Brain microvascular endothelial cell (primary cell): ENCODE results near the gene PTGR3.

Source experiments
- DNase-seq: peaks from one replicate; pipeline ENCODE4 v3.0.0-alpha.2; 2020
- H3K27ac ChIP-seq: fragments of 250-450 bp; sonication (Bioruptor Pico); 2 replicates; pipeline ENCODE4 v1.5.1; 2020; ENCODE audit warnings: mild to moderate bottlenecking, moderate library complexity
- H3K27me3 ChIP-seq: fragments of 250-450 bp; sonication (Bioruptor Pico); replicated peaks from 2 replicates; pipeline ENCODE4 v1.5.1; 2020; ENCODE audit warnings: mild to moderate bottlenecking
- H3K36me3 ChIP-seq: fragments of 250-450 bp; sonication (Bioruptor Pico); replicated peaks from 2 replicates; pipeline ENCODE4 v1.5.1; 2020; ENCODE audit warnings: mild to moderate bottlenecking
- H3K4me3 ChIP-seq: 2 replicates; pipeline ENCODE4 v1.5.1; 2011; ENCODE audit warnings: low read depth, mild to moderate bottlenecking, control low read depth, low read length, moderate library complexity
- in situ Hi-C: cut with HindIII; loops from 2 replicates; pipeline ENCODE4 v1.10.0; 2017; ENCODE audit warnings: low sequenced_read_pairs, low pct_ligation_motif_present
- TF ChIP-seq, protein P1 (sequence below): IDR thresholded peaks from 2 replicates; pipeline ENCODE4 v1.5.1; 2011; ENCODE audit warnings: low read depth, mild to moderate bottlenecking, moderate library complexity, low read length, control low read depth, inconsistent platforms; ENCODE audit errors: missing control alignments

Gene PTGR3

DNA sequence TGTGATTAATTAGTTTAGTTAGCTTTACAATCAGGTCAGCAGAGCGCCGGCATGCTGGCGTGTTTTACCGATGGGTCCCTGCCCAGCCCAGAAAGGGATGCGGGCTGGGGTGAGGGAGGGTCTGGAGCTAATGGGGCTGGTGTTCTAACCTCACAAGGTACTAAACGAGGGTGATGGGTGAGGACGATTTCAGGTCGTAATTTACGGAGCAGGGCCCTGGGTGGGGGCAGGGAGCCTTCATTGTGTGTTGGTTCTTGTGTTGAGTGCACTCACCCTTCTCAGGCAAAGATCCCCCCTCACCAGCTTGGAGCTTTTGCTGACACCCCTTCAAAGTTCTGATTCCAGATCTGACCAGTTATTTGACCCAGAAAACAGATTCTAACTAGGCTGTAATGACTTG, 39.5 kb downstream of the PTGR3 start:
- Histone ChIP-seq H3K27ac (no peak overlapping the region), H3K4me3 (no peak overlapping the region), H3K27me3 (no peaks in the 10 kb centered on the region), H3K36me3 (no peaks in the 10 kb centered on the region)
- TF ChIP-seq, protein P1, sequence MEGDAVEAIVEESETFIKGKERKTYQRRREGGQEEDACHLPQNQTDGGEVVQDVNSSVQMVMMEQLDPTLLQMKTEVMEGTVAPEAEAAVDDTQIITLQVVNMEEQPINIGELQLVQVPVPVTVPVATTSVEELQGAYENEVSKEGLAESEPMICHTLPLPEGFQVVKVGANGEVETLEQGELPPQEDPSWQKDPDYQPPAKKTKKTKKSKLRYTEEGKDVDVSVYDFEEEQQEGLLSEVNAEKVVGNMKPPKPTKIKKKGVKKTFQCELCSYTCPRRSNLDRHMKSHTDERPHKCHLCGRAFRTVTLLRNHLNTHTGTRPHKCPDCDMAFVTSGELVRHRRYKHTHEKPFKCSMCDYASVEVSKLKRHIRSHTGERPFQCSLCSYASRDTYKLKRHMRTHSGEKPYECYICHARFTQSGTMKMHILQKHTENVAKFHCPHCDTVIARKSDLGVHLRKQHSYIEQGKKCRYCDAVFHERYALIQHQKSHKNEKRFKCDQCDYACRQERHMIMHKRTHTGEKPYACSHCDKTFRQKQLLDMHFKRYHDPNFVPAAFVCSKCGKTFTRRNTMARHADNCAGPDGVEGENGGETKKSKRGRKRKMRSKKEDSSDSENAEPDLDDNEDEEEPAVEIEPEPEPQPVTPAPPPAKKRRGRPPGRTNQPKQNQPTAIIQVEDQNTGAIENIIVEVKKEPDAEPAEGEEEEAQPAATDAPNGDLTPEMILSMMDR: no peak
- in situ Hi-C loops: no loop called here
- DNase-seq: no peak

DNA sequence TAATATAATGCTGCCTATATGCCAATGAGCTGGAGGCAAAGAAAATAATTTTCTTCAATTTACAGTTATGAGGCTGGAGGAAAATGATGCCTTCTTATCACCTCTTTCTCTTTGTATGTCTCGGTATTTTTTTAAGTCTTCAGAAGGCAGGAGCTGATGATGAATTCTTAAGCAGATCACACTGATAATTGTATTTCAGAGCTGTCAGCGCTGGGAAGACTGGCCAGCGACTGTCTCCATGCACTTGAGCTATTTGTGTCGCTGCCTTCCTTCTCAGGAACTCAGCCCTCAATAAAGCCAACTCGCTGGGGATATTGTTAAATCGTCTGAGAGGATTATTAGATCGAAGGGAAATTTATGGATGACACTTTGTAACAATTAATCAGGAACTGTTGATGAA, 40.3 kb downstream of the PTGR3 start:
- TF ChIP-seq, protein P1: no peak
- DNase-seq: no peak
- H3K4me3 ChIP-seq: no peak overlapping the region
- H3K27me3 ChIP-seq: no peaks in the 10 kb centered on the region
- in situ Hi-C loops: no loop called here
- no peaks in the 10 kb centered on the region for H3K36me3 ChIP-seq
- H3K27ac ChIP-seq: no peak overlapping the region

DNA sequence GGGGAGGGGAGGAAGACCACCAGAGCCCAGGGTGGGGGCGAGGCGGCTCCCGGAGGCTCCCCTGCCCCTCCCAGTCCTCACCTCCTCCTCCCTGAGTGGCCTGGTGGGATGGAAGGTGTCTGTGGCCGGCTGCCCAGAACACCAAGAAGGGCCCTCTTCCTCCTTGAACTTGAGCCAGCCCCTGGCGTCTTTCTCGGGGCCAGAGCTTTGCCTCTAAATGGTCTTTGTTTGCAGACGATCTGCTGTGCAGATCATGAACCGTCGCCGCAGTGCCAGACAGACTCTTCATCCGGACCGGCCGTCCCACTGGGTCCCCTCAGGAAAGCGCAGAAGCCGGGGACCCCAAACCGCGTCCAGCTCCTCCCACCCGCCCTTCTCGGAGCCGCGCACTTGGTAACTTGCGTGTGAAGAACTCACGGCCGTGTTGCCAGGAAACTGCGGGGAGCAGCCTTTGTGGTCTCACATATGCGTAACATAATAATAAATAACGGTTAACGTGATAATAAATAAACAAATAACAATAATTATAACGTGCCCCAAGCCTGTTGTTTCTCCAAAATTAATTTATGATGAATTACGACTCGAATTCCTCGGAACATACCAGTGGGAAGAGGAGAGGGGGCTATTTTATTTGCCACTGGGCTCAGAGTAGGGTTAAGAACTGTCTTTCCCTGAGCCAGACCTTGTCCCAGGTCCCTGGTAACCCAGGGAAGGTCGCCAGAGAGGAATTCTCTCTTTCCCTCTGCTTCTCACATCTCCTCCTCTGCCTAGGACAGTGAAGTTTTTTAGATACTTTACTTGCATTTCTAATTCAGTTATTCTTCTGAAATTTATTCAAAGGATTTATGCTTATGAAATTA, 41.0 kb downstream of the PTGR3 start:
- DNase-seq: no peak
- Histone ChIP-seq H3K4me3 (peak overlapping the region; percentile 17), H3K27me3 (no peaks in the 10 kb centered on the region), H3K27ac (no peak overlapping the region), H3K36me3 (no peaks in the 10 kb centered on the region)
- in situ Hi-C loops: no loop called here
- TF ChIP-seq, protein P1: no peak

DNA sequence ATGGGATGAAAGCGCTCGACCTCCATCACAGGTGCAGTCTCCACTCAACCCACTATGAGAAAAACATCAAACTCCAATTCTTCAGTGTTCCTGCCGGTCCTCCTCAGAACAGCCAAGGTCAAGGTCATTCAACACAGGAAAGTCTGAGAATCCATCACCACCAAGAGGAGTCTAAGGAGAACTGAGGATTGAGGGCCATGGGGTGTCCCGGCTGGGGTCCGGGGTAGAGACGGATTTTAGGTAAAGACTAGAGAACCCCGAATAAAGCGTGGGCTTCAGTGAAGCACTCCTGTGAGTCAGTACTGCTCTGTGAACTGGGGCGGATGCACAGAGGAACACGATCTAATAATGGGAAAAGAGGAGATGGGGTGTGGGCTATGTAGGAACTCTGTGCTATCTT, 41.8 kb downstream of the PTGR3 start:
- TF ChIP-seq, protein P1: no peak
- DNase-seq: no peak
- Histone ChIP-seq H3K27me3 (no peaks in the 10 kb centered on the region), H3K36me3 (no peaks in the 10 kb centered on the region), H3K4me3 (no peak overlapping the region), H3K27ac (no peak overlapping the region)
- in situ Hi-C loops: no loop called here

DNA sequence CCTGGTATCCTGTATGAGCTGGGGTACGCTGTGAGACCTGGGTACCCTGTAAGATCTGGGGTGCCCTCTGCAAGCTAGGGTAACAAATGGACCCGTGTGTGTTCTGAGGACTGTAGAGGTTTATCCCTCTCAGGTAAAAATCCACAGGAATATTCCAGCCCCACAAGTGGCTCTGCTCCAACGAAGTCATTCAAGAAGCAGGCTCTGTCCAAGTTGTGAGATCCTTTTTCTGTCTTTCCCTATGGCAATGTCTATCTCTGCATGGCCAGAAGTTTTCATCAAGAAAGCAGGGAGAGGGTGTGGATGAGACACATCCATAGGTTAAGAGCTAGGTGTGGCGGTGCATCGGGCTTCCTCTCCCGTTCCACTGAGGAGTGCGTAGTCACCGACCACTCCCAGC, 43.0 kb downstream of the PTGR3 start:
- Histone ChIP-seq H3K36me3 (no peaks in the 10 kb centered on the region), H3K27me3 (no peaks in the 10 kb centered on the region), H3K27ac (no peak overlapping the region), H3K4me3 (no peak overlapping the region)
- TF ChIP-seq, protein P1: no peak
- no peak for DNase-seq
- in situ Hi-C loops: no loop called here

DNA sequence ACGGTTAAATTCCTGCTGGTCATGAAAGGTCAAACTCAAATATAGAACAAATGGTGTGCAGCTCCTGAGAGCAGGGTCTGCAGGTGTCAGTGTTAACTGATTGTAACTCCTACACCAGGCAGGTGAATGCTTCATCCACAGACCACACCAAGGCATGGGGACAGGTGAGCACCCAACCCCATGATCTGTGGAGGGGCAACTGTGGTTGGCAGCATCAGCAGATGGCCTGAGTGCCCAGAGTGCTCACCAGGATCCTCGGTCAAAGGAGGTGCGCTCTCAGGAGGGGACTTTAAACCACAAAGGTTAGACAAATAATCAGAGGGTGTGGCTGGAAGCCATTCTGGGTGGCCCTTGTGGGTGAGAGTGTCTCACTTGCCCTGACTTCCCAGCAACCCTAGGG, 44.5 kb downstream of the PTGR3 start:
- Histone ChIP-seq H3K36me3 (no peaks in the 10 kb centered on the region), H3K27me3 (peaks cover 3% of the 10 kb centered on the region), H3K27ac (no peak overlapping the region), H3K4me3 (no peak overlapping the region)
- no peak for DNase-seq
- in situ Hi-C loops: no loop called here
- TF ChIP-seq, protein P1: no peak
